ENCODE data around the gene C10orf120. TPM values are rescaled to one million over a fixed set of nuclear protein-coding genes. Genes with fewer than 3 reads are reported as not detected.

The C10orf120 gene
- total and polyA plus RNA-seq, 9 donors = not detected

GRCh38 chr10:122692744-122693143, 6.9 kb downstream of the C10orf120 start:
- DNase-seq = no peak
- 77 to 82% (median 80%) methylated on average over 5 of the region's 5 CpGs for WGBS, 3 donors
- no peak overlapping the region for H3K4me3 ChIP-seq
- H3K27me3 ChIP-seq = no peaks in the 10 kb centered on the region
- H3K9me3 ChIP-seq = no peaks in the 10 kb centered on the region
- no peaks in the 10 kb centered on the region for H3K4me1 ChIP-seq (ENCODE audit: insufficient read depth)
- intact Hi-C loops (cut with DNase I) = no loop called here
- H3K27ac ChIP-seq = no peak overlapping the region
- TF ChIP-seq EP300 (IDR thresholded peaks at IDR 0.05) (no peak), POLR2A (IDR thresholded peaks at IDR 0.05) (no peak), CTCF (IDR thresholded peaks at IDR 0.05) (no peak)
- H3K36me3 ChIP-seq = no peaks in the 10 kb centered on the region

- 35 to 56% (median 38%) methylated on average over 6 of the region's 6 CpGs for WGBS, 3 donors
- Histone ChIP-seq H3K9me3 (no peaks in the 10 kb centered on the region), H3K4me1 (ENCODE audit: insufficient read depth) (no peaks in the 10 kb centered on the region), H3K27me3 (no peaks in the 10 kb centered on the region), H3K4me3 (no peak overlapping the region), H3K27ac (no peak overlapping the region), H3K36me3 (no peaks in the 10 kb centered on the region)
- TF ChIP-seq CTCF (IDR thresholded peaks at IDR 0.05) (no peak), EP300 (IDR thresholded peaks at IDR 0.05) (no peak), POLR2A (IDR thresholded peaks at IDR 0.05) (no peak)
- intact Hi-C loops (cut with DNase I) = no loop called here
- DNase-seq = no peak
Observed at GRCh38 chr10:122689146-122689820, 10.4 kb downstream of the C10orf120 start.

DNA sequence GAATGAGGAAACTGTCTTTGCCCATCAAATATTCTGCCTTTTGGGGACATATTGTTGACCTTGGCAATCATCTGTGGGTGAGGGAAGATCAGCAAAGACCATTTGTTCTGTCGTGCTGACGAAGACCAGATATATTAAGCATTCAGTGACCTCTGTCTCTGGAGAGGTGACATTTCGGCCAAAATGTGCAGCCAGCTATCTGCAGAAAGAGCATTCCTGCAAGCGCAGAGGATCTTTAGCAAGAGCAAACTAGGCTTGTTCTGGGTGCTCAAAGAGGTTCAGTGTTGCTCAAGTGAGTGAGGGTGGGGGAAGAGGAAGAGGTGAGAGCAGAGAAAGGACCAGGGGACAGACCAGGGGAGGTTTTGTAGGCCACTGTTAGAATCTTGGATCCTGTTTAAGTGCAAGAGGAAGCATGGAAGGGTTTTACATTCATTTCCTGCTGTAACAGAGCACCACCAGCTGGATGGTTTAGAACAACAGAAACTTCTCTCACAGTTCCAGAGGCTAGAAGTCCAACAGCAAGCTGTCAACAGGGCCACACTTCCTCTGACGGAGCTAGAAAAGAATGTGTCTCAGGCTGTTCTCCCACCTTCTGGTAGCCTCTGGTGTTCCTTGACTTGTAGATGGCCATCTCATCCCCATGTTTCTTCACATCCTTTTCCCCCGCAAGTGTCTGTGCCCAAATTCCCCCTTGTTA, 11.2 kb downstream of the C10orf120 start:
- DNase-seq = no peak
- TF ChIP-seq CTCF (IDR thresholded peaks at IDR 0.05) (no peak), POLR2A (IDR thresholded peaks at IDR 0.05) (no peak), EP300 (IDR thresholded peaks at IDR 0.05) (no peak)
- Histone ChIP-seq H3K4me1 (ENCODE audit: insufficient read depth) (no peaks in the 10 kb centered on the region), H3K27me3 (no peaks in the 10 kb centered on the region), H3K9me3 (no peaks in the 10 kb centered on the region), H3K4me3 (no peak overlapping the region), H3K36me3 (no peaks in the 10 kb centered on the region), H3K27ac (no peak overlapping the region)
- 47 to 56% (median 56%) methylated on average over 6 of the region's 6 CpGs for WGBS, 3 donors
- intact Hi-C loops (cut with DNase I) = no loop called here

- no peak for DNase-seq
- 63 to 79% (median 67%) methylated on average over 5 of the region's 5 CpGs for WGBS, 3 donors
- Histone ChIP-seq H3K27ac (no peak overlapping the region), H3K9me3 (no peaks in the 10 kb centered on the region), H3K36me3 (no peaks in the 10 kb centered on the region), H3K27me3 (no peaks in the 10 kb centered on the region), H3K4me3 (no peak overlapping the region), H3K4me1 (ENCODE audit: insufficient read depth) (no peaks in the 10 kb centered on the region)
- intact Hi-C loops (cut with DNase I) = no loop called here
- no peak for TF ChIP-seq POLR2A (IDR thresholded peaks at IDR 0.05)
- TF ChIP-seq EP300 (IDR thresholded peaks at IDR 0.05) = no peak
- no peak for TF ChIP-seq CTCF (IDR thresholded peaks at IDR 0.05)
Observed at GRCh38 chr10:122682522-122682921, 17.1 kb downstream of the C10orf120 start.
